ENCODE results near the gene FADS2.
A peak's percentile ranks its signal among the peaks of the same experiment; 100 is the strongest.

FADS2 gene

DNA sequence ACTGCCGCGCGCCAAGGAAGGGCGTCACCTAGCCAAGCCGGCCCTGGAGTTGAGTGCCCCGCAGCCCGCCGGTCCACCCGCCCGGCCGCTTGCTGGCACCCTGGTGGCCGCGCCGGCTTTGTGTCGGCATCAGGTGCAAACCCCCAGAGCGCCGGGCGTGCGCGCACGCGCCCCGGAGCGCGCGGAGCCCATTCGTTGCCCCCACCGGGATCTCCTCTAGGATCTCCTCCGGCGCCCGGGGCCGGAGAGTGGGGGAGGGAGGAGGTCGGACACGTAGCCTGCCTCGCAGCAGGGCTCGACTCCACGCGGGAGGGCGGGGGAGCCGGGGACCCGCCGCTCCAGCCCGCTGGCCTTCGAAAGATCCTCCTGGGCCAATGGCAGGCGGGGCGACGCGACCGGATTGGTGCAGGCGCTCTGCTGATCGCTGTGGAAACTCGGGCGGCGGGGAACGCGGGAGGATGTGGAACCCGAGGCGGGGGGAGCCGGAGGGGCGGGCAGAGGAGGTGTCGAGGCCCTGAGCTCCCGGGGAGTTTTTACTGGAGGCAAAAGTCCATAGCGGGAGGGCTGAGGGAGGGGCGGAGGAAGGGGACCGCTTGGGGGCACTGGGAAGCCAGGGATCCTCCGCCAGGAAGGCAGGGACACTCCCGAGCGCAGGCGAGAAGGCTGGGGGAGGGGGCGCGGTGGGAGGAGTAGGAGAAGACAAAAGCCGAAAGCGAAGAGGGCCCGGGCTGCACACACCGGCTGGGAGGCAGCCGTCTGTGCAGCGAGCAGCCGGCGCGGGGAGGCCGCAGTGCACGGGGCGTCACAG, at the start of gene FADS2:
TSS of gene FADS2 (plus strand) at position 730 of the 808 bp plus-strand sequence. CDS start 91 bp downstream, outside the sequence.
- peak; percentile 89 to 92 for DNase-seq (ENCODE audit: low read depth in 2 of 2)

DNA sequence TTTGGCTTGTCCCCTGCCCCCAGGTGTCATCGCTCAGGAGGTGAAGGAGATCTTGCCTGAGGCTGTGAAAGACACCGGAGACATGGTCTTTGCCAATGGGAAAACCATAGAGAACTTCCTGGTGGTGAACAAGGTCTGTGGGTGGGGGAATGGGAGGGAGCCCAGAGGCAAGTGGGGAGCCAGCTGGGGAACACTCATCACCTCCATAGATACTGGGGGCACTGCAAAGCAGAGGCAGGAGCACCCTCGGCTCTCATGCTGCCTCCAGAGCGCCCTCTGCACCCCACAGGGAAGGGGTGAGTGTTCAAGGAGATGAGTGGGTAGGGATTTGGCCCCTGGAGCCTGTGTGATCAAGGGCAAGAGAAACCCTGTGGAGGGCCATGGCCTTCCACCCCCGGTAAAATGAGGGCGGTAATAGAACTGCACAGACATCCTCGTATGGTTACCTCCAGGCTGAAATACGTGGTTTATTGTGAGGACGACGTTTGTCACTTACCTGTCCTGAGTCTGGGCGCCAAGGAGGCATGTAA, 49.7 kb upstream of the FADS2 start:
- no peak for DNase-seq (ENCODE audit: low read depth in 2 of 2)

DNA sequence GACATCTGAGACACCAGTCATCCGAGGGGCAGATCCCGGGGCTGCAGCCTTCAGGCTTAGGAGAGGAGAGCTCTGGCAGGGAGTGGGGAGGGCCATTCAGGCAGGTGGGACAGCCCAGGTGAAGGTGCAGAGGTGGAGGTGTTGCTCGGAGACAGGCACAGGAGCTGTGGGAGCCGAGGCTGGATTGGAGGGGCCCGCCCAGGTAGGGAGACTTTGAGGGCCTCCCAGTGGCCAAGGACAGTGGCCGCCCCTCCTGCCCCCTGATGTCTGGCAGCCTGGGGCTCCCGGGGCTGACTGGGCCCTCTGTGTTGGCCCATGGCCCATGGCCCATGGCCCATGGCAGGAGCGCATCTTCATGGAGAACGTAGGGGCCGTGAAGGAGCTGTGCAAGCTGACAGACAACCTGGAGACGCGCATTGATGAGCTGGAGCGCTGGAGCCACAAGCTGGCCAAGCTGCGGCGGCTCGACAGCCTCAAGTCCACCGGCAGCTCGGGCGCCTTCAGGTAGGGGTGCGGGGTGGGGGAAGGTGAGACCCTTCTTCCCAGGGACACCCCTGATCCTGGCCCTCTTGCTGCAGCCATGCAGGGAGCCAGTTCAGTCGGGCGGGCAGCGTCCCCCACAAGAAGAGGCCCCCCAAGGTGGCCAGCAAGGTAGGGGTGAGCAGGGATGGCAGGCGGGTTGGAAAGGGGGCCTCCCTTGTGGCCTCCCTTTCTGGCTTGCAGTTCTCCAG, 49.0 kb upstream of the FADS2 start:
- DNase-seq (ENCODE audit: low read depth in 2 of 2), result no peak

DNA sequence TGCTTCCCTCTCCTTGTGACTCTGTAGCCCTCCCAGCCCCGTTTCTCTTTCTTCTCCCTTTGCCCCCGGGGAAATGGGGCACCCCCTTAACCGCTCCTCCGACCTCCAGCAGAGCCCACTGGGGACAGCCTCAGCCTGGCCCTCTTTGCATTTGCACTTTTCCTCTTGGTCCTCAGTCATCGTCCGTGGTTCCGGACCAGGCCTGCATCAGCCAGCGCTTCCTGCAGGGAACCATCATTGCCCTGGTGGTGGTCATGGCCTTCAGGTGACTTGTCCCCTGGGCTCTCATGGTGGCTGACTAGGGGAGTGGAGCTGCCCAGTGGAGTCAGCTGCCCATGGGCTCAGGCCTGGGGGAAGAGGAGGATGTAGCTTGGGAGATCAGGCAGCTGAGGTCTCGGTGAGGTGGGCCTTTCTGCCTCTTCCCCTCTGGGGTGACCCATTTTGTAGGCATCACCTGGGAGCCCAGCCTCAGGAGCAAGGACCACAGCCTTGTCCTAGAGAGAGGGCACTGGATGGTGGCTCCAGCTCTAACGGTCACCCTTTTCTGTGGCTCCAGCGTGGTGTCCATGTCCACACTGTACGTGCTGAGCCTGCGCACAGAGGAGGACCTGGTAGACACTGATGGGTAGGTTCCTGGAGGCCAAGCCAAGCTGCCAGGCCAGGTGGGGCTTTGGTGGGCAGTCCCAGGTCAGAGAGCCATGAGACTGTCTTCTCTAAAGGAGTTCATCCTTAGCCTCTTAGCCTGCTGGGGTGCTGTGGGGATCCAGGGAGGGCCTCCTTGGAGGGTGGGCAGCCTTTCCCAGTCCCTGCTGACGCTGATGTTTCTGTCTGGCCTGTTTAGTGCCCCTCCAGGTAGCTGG, 48.2 kb upstream of the FADS2 start:
- no peak for DNase-seq (ENCODE audit: low read depth in 2 of 2)

DNA sequence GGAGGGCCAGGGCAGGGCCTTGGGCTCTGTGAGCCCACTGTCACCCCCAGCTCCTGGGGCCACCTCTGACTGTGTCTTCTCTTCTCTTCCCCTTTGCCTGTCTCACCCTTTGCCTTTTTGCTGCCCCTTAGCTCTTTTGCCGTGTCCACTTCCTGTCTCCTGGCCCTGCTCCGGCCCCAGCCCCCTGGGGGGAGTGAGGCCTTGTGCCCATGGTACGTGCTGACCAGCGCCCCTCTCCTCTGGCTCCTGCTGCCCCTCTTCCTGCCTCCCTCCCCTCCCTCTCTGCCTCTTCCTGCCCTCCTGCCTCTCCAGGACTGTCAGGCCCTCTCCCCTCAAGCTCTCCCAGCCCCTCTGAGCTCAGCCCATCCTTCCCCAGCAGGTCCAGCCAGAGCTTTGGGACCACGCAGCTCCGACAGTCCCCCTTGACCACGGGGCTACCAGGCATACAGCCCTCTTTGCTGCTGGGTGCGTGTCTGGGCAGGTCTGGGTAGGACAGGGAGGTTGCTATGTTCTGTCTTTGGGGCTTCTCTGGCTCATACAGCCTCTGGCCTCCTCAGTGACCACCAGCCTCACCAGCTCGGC, 47.4 kb upstream of the FADS2 start:
- DNase-seq (ENCODE audit: low read depth in 2 of 2), result no peak

DNA sequence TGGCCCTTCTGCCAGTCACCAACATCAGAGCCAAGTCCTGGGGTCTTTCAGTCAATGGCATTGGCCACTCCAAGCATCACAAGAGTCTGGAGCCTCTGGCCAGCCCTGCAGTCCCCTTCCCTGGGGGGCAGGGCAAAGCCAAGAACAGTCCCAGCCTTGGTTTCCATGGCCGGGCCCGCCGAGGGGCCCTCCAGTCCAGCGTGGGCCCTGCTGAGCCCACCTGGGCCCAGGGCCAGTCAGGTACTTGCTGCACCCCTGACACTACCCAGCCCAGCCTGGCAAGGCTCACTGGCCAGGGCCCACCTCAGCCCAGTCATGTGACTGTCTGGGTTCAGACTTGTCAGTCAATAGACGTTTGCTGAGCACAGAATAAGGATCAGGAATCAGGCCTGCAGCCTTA, 46.5 kb upstream of the FADS2 start:
- no peak for DNase-seq (ENCODE audit: low read depth in 2 of 2)

DNA sequence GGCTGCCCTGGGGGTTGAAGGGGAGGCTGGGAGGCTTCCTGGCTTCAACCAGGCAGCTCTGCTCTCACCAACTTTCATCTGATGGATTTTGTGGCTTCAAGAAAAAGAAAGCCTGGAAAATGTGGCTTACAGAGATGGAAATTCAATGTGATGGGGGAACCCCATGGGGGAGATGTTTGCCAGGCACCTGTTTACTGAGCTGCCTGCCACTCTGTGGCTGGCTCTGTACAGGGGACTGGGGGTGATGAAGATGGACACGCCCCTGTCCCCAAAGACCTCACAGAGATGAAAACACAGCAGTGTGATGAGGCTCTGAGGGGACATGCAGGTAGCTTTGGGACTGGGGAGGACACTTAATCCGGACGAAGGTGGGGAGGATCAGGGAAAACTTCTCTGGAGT, 45.8 kb upstream of the FADS2 start:
- DNase-seq (ENCODE audit: low read depth in 2 of 2), result no peak

DNA sequence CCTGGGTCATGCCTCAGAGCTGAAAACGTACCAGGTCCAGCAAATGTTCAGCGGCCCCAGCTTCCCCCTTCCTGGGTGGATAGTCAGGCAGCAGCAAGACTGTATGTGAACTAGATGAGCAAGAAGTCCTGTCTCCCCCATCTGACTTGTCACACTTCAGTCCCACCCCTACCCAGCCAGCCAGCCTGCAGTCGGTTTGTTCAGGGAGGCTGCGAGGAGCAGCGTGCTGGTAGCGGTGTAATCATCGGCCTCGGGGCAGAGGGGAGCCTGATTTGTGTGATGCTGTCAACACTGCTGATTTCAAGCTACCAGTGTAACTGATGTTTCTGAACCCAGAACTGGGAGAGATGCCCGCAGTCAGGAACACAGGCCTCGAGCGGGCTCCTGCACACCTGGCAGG, 45.3 kb upstream of the FADS2 start:
- DNase-seq (ENCODE audit: low read depth in 2 of 2), result no peak

DNA sequence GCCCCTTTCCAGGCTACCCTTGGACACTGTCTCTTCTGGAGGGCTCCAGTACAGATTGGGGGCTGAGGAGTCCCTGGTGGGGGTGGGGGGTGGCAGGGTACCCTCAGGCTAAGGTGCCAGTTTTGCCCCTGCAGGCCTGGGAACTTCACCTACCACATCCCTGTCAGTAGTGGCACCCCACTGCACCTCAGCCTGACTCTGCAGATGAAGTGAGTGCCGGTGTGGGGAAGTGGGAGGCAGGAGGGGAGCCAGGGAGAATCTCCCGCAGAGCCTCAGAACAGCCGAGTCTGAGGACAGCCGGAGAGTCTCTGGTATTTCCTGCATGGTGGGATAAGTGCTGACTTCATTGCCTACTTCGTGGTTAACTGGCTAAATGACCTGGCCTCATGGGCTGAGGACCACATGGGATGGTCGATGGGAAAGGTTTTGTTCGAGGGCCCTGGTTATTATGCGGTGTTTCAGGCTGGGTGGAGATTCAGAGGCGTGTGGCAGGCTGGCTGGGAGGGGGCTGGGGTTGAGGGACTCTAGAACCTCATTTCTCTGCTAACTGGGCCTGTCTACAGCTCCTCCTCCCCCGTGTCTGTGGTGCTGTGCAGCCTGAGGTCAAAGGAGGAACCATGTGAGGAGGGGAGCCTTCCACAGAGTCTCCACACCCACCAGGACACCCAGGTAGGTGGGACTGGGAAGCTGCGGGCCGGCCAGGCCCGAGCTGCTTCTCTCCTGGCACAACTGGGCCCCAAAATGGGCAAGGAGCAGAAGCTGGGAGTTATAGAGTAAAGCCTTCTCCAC, 44.2 kb upstream of the FADS2 start:
- no peak for DNase-seq (ENCODE audit: low read depth in 2 of 2)

DNA sequence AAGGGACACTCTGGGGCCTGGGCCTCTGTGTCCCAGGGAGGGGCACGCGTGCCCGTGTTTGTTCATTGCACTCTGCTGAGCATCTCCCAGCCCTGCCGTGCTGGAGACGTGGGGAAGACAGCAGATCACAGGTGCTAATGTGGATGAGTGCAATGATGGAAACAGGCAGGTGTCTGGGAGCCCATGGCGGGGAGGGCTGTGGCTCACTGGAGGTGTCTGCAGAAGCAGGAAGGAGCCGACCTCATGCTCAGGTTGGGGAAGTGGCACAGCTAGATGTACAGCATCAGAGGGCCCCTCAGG, 43.6 kb upstream of the FADS2 start:
- no peak for DNase-seq (ENCODE audit: low read depth in 2 of 2)

DNA sequence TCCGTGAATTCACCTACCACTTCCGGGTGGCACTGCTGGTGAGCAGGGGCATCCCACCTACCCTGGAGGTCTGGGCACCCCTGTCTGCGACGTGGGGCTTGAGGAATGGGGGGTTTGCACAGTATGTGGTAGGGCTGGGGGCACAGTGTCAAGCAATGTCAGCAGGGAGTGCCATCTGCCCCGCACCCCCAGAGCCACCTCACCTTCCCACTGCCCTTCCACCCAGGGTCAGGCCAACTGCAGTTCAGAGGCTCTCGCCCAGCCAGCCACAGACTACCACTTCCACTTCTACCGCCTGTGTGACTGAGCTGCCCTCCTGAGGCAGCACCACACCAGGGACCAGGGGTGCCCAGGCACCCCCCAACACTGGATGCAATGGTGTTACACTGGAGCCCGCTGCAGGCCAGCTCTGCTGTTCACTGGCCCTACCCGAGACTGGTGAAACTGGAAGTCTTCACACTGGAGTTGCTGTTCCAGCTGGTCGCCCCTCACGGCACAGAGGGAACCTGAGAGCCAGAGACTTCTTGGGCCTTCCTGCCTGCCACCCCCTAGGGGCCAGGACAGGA, 42.2 kb upstream of the FADS2 start:
- DNase-seq (ENCODE audit: low read depth in 2 of 2), result no peak

DNA sequence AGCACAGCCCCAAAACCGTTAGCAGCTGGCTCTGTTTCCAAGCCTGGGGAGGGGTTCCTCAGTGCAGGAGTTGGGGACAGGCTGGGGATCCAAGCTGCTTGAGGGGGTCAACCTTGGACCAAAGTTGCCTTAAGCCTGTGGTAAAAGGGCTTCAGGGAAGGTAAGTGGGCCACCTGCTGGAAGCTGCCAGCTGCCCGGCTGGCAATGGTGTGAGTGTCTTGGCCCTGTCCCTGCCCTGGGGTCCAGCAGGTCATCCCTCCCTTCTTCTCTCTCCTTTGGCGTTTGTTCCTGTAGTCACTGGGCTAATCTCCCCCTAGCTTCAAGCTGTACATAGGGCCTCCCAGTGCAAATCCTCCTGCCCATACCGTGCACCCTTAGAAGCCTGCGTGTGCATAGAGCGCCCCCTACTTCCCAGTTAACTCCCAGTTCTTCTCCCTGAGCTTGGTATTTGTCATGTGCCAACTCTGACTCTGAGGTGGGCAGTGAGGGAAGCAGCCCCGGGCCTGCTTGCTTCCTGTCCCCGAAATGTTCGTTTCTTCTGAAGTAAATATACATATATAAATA, 40.1 kb upstream of the FADS2 start:
- DNase-seq (ENCODE audit: low read depth in 2 of 2), result peak; percentile 7 to 12

DNA sequence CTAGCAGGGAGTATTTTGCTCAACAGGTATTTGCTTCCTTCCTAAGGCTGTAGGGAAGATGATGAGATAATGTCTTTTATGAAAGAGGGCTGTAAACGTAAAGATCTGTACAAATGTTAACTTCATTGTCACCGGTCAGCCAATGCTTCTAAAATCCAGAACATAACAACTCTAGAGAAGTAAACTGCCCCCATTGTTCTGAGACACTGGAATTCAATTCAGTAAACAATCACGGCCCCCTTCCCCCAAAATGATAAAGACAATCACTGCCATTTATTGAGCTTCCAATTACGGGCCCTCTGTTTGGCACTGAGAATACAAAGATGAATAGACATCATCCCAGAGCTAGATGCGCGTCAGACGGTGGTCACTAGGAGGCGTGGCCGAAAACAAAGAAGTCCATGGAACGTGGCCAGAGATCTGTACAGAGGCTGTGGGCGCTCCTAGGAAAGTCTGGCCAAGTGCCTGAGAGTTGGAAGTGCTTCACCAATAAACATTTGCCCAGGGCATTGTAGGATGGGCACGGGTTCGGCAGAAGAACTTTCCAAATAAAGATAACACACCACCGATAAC, 36.3 kb upstream of the FADS2 start:
- peak; percentile 68 to 69 for DNase-seq (ENCODE audit: low read depth in 2 of 2)

DNA sequence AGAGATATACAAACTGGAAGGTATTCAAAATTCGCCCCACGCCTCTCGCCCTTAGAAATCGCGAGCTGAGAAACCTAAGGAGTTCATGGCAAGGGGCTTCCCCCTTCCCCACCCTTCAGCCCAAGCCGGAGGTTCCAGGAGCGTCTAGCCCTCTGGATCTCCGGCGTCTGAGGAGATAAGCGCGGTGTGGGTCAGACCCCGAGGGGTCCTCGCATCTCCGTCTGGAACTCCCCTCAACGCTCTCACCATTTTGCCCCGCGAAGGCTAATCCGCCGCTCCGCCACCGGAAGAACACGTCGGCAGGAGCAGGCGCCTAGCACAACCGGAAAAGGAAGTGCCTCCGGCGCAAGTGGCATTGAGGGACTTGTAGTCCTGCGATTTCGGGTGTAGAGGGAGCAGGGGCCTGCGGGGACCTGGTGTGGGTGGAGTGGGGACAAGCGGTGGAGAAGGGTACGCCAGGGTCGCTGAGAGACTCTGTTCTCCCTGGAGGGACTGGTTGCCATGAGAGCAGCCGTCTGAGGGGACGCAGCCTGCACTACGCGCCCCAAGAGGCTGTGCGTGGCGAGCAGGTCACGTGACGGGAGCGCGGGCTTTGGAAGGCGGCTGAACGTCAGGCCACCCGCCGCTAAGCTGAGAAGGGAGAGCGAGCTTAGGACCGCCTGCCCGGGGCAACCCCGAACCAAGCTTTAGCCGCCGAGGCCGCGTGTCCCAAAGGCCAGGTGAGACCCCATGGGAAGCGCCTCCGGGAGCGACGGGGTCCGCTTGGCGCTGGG, 35.6 kb upstream of the FADS2 start, which contains the start of the genes FEN1 and TMEM258:
TSS of gene FEN1 (plus strand) at position 602 of the 773 bp plus-strand sequence. CDS start 2,451 bp downstream, outside the sequence.
TSS of gene TMEM258 (minus strand) at position 290 of the 773 bp plus-strand sequence. CDS start at position 249, 41 bp downstream.
- peak; percentile 81 to 82 for DNase-seq (ENCODE audit: low read depth in 2 of 2)

DNA sequence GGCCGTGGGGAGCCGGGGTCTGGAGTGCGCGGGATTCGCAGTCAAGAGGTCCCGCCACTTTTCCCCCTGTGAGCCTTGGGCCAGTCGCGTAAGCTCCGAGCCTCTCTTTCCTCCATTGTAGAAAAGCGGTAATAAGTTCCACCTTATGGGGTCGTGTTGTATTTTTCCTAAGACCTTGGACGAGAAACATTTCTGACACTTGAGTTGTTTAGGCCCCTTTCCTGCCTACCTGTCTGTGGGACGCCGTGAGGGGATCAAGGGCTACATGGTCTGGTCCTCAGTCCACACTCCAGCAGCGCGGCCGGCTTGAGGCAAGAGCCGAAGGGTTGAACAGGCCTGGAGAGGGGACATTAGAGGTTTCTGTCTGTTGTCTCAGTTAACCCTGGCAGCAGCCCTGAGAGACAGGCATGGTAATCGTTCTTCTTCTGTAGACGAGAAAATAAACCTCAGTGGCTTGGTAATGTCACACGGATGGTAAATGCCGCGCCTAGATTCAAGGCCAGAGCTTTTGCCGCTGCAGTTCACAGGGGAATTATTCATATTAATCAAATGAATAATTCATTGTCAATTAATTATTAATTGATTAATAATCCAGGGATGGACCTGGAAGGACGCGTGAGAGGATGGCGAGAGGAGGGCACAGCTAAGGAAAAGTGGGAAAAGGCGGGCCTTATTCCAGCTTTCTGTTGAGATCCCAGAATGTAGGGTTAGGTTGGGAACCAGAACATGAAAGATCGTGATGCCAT, 34.8 kb upstream of the FADS2 start:
- no peak for DNase-seq (ENCODE audit: low read depth in 2 of 2)

DNA sequence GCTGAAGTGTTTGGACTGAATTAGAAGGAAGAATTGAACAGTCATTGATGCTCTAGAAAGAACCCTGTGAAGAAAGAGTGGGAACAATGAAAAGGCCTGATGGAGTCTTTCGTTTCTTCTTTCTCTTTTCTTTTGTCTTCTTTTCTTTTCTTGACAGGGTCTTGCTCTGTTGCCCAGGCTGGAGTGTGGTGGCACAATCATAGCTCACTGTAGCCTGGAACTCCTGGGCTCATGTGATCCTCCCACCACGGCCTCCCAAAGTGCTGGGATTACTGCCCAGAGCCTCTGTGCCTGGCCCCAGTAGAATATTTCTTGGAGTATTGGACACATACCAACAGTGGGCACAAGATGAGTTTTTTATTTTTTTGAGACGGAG, 34.3 kb upstream of the FADS2 start:
- no peak for DNase-seq (ENCODE audit: low read depth in 2 of 2)

DNA sequence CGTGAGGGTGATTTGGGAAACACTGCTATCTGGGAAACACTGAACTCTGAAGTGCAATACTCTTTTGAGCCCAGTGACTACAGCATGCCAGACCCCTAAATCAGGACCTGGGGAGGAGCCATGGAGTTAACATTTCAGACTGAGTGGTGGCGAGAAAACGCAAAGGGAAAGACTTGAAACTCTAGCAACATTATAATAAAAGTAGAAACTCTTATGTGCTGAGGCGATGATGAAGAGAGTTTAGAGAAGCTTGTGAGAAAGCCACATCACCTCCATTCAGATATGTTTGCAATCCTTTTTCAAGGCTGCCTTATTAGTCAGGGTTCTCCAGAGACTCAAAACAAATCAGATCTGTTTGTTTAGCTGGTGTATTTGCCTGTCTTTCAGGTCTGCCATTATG, 33.5 kb upstream of the FADS2 start:
- no peak for DNase-seq (ENCODE audit: low read depth in 2 of 2)

DNA sequence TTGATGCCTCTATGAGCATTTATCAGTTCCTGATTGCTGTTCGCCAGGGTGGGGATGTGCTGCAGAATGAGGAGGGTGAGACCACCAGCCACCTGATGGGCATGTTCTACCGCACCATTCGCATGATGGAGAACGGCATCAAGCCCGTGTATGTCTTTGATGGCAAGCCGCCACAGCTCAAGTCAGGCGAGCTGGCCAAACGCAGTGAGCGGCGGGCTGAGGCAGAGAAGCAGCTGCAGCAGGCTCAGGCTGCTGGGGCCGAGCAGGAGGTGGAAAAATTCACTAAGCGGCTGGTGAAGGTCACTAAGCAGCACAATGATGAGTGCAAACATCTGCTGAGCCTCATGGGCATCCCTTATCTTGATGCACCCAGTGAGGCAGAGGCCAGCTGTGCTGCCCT, 32.6 kb upstream of the FADS2 start:
- DNase-seq (ENCODE audit: low read depth in 2 of 2), result no peak
